IMR-90 (cell line): ENCODE measurements around the gene SLC35C1. TPM values are rescaled to one million over a fixed set of nuclear protein-coding genes. Genes with fewer than 3 reads are reported as not detected.

Experiments used
- ATAC-seq: fragments of 200-7000 bp; cut with Tn5 transposase; 2 replicates; pipeline ENCODE4 v1.9.1; 2020; ENCODE audit warnings: low read depth, mild to moderate bottlenecking, moderate library complexity
- BruUV-seq: library from RNA; stranded (reverse); fragments of 400-500 nt; replicated peaks from 2 replicates; lab custom pipeline; 2021; lab: Mats Ljungman, UMichigan
- CTCF ChIA-PET: fragments of 300-600 bp; formaldehyde crosslinking; extraction: SDS; loops from one replicate; lab custom pipeline; 2021; ENCODE audit warnings: antibody characterized with exemption; lab: Yijun Ruan, JAX
- POLR2A ChIA-PET: fragments of 300-600 bp; sonication (Branson Sonifier 250); formaldehyde crosslinking; loops from one replicate; lab custom pipeline; 2022; ENCODE audit warnings: antibody characterized with exemption; ENCODE audit not compliant: unreplicated experiment; lab: Charles Lee
- DNase-seq: peaks from one replicate; pipeline ENCODE4 v3.0.0; 2013
- H2AFZ ChIP-seq: replicated peaks from 2 replicates; pipeline ENCODE3; 2013; ENCODE audit warnings: low read length, mild to moderate bottlenecking; ENCODE audit not compliant: poor library complexity
- H2AK5ac ChIP-seq: 2 replicates; pipeline ENCODE4 v1.6.1; 2013; ENCODE audit warnings: low read depth, low read length, inconsistent platforms
- H2AK9ac ChIP-seq: replicated peaks from 2 replicates; pipeline ENCODE3; 2013; ENCODE audit warnings: mild to moderate bottlenecking, low read depth, low read length, moderate library complexity; ENCODE audit not compliant: poor library complexity
- H2BK120ac ChIP-seq: 2 replicates; pipeline ENCODE4 v1.6.1; 2013; ENCODE audit warnings: low read depth, low read length, inconsistent platforms
- H2BK15ac ChIP-seq: 3 replicates; pipeline ENCODE4 v1.6.1; 2013; ENCODE audit warnings: low read depth, low read length, inconsistent platforms
- H2BK20ac ChIP-seq: 2 replicates; pipeline ENCODE4 v1.6.1; 2013; ENCODE audit warnings: low read depth, mild to moderate bottlenecking, inconsistent platforms, low read length, moderate library complexity
- H2BK5ac ChIP-seq: 2 replicates; pipeline ENCODE4 v1.6.1; 2013; ENCODE audit warnings: mild to moderate bottlenecking, low read depth, low read length, inconsistent platforms; ENCODE audit not compliant: poor library complexity, severe bottlenecking
- H3K14ac ChIP-seq: replicated peaks from 2 replicates; pipeline ENCODE4 v1.6.1; 2013; ENCODE audit warnings: low read depth, low read length, inconsistent platforms
- H3K18ac ChIP-seq: 2 replicates; pipeline ENCODE4 v1.6.1; 2013; ENCODE audit warnings: low read depth, low read length, control low read depth
- H3K23ac ChIP-seq: 2 replicates; pipeline ENCODE4 v1.6.1; 2013; ENCODE audit warnings: low read depth, low read length, inconsistent platforms
- H3K27ac ChIP-seq: 2 replicates; pipeline ENCODE4 v1.5.1; 2013; ENCODE audit warnings: mild to moderate bottlenecking, control low read depth, low read length; ENCODE audit not compliant: insufficient read depth
- H3K27me3 ChIP-seq: 2 replicates; pipeline ENCODE4 v1.6.1; 2013; ENCODE audit warnings: low read length; ENCODE audit not compliant: control insufficient read depth, insufficient read depth
- H3K36me3 ChIP-seq: 2 replicates; pipeline ENCODE4 v1.6.1; 2013; ENCODE audit warnings: low read length, mixed read lengths; ENCODE audit not compliant: control insufficient read depth, insufficient read depth
- H3K4ac ChIP-seq: 2 replicates; pipeline ENCODE4 v1.6.1; 2013; ENCODE audit warnings: low read depth, low read length, inconsistent platforms
- H3K4me1 ChIP-seq: 2 replicates; pipeline ENCODE4 v1.6.1; 2013; ENCODE audit warnings: low read length, mixed read lengths; ENCODE audit not compliant: control insufficient read depth, insufficient read depth
- H3K4me2 ChIP-seq: 2 replicates; pipeline ENCODE4 v1.6.1; 2013; ENCODE audit warnings: low read depth, mild to moderate bottlenecking, control low read depth, low read length, moderate library complexity
- H3K4me3 ChIP-seq: 2 replicates; pipeline ENCODE4 v1.5.1; 2013; ENCODE audit warnings: low read depth, mild to moderate bottlenecking, control low read depth, low read length, moderate library complexity; ENCODE audit not compliant: insufficient read depth
- H3K56ac ChIP-seq: 2 replicates; pipeline ENCODE4 v1.6.1; 2013; ENCODE audit warnings: low read length, inconsistent platforms; ENCODE audit not compliant: insufficient read depth; ENCODE audit errors: extremely low read depth
- H3K79me1 ChIP-seq, 2 experiments: 2 replicates each; pipeline ENCODE4 v1.6.1; 2013; ENCODE audit warnings: low read length in 2 of 2, inconsistent platforms in 1 of 2, low read depth in 1 of 2
- H3K9ac ChIP-seq: 2 replicates; pipeline ENCODE4 v1.6.1; 2013; ENCODE audit warnings: low read depth, low read length, control low read depth
- H3K9me1 ChIP-seq: 2 replicates; pipeline ENCODE4 v1.6.1; 2013; ENCODE audit warnings: low read length, inconsistent platforms; ENCODE audit not compliant: insufficient read depth
- H3K9me3 ChIP-seq: 2 replicates; pipeline ENCODE4 v1.6.1; 2013; ENCODE audit warnings: low read length; ENCODE audit not compliant: control insufficient read depth, insufficient read depth
- H4K20me1 ChIP-seq: 2 replicates; pipeline ENCODE4 v1.6.1; 2013; ENCODE audit warnings: low read length, inconsistent platforms; ENCODE audit not compliant: insufficient read depth
- H4K5ac ChIP-seq: 2 replicates; pipeline ENCODE4 v1.6.1; 2013; ENCODE audit warnings: mild to moderate bottlenecking, low read depth, low read length, control low read depth
- H4K8ac ChIP-seq, 2 experiments: 2 replicates each; pipeline ENCODE4 v1.6.1; 2013; ENCODE audit warnings: low read depth in 2 of 2, low read length in 2 of 2, control low read depth in 1 of 2, inconsistent platforms in 1 of 2
- H4K91ac ChIP-seq: 2 replicates; pipeline ENCODE4 v1.6.1; 2013; ENCODE audit warnings: low read depth, low read length, inconsistent platforms; ENCODE audit not compliant: insufficient read depth
- CEBPB ChIP-seq: IDR thresholded peaks from 2 replicates; pipeline ENCODE4 v1.6.1; 2012; ENCODE audit warnings: low read depth, low read length, improper control_type of control experiment
- CTCF ChIP-seq: conservative IDR thresholded peaks from 2 replicates; pipeline ENCODE4 v1.5.1; 2012; ENCODE audit warnings: mild to moderate bottlenecking, low read depth, low read length, improper control_type of control experiment
- MAZ ChIP-seq: IDR thresholded peaks from 2 replicates; pipeline ENCODE4 v1.6.1; 2012; ENCODE audit warnings: low read depth, mild to moderate bottlenecking, low read length, improper control_type of control experiment, moderate library complexity, borderline replicate concordance
- POLR2A ChIP-seq: IDR thresholded peaks from 2 replicates; pipeline ENCODE4 v1.6.1; 2012; ENCODE audit warnings: mild to moderate bottlenecking, low read depth, low read length
- WGBS, 2 experiments: methylation state at CpG; one replicate each; pipeline versions ENCODE4 v1.1.5 to v1.1.7; 2013; ENCODE audit warnings: missing lambda C conversion rate in 2 of 2; ENCODE audit not compliant: insufficient read length in 1 of 2; ENCODE audit errors: extremely low coverage in 2 of 2; 5-methylcytosine and 5-hydroxymethylcytosine counted together
- dilution Hi-C: fragments of 300-500 bp; cut with HindIII; formaldehyde crosslinking; loops from one replicate; pipeline ENCODE4 v1.14.3; 2018; ENCODE audit warnings: low sequenced_read_pairs; ENCODE audit not compliant: unreplicated experiment
- in situ Hi-C: fragments of 300-500 bp; cut with MboI; formaldehyde crosslinking; loops from 3 replicates; pipeline ENCODE4 v1.14.3; 2019; ENCODE audit warnings: low sequenced_read_pairs, inconsistent platforms, mixed read lengths
- intact Hi-C: fragments of 100-400 bp; cut with micrococcal nuclease; formaldehyde crosslinking; loops from 2 replicates; pipeline ENCODE4 v1.10.0; 2022
- polyA plus RNA-seq, 3 experiments: library from polyadenylated mRNA; depleted of rRNA; stranded (reverse); fragments of >200 nt; gene quantifications; 2 replicates each; pipeline ENCODE4 v1.2.3, GENCODE V29; 2012; ENCODE audit warnings: low replicate concordance in 1 of 3
- total RNA-seq: library from RNA; depleted of rRNA; stranded (reverse); fragments of >200 nt; gene quantifications from 2 replicates; pipeline ENCODE4 v1.2.3, GENCODE V29; 2012

SLC35C1 gene
- total and polyA plus RNA-seq, 2 of the 4 experiments (the other 2 are of a cell fraction): 4.3 to 27.1 TPM

- no peaks in the 10 kb centered on the region for H3K36me3 ChIP-seq
- WGBS, 2 experiments: 0% methylated on average over 6 of the region's 16 CpGs; no CpG with 5 or more reads in 1 of the 2 experiments
- TF ChIP-seq CEBPB (no peak), CTCF (0 out of 2 replicates have a peak, but pooled peaks have one; percentile 11), POLR2A (0 out of 2 replicates have a peak, but pooled peaks have one; percentile 3), MAZ (no peak)
- POLR2A ChIA-PET: interaction anchor here (0.6 kb wide), 1 partner anchor 483 kb away, joined by 5 read pairs; no protein-coding TSS in a partner anchor
- peak overlapping the region; percentile 79 for H2BK5ac ChIP-seq
- in situ Hi-C loops (no loop called here), intact Hi-C loops (loop anchor here (1.0 to 10.0 kb wide), 2 partner anchors 11 to 157 kb away; no protein-coding TSS in a partner anchor), dilution Hi-C loops (no loop called here)
- H3K9me3 ChIP-seq: no peaks in the 10 kb centered on the region
- peak overlapping the region; percentile 99 for H3K14ac ChIP-seq
- peak overlapping the region; percentile 54 for H2BK120ac ChIP-seq
- H4K20me1 ChIP-seq: peaks cover 31% of the 10 kb centered on the region
- peak; percentile 38 for ATAC-seq
- H3K79me1 ChIP-seq: peaks cover 12 to 49% of the 10 kb centered on the region in 2 experiments
- peak overlapping the region; percentile 95 for H3K9ac ChIP-seq
- peak overlapping the region; percentile 80 for H3K56ac ChIP-seq
- peak overlapping the region; percentile 36; the same call in 1 of the 2 replicates for H3K18ac ChIP-seq
- H3K27me3 ChIP-seq: no peaks in the 10 kb centered on the region
- H3K27ac ChIP-seq: peak overlapping the region; percentile 90
- H3K9me1 ChIP-seq: peaks cover 12% of the 10 kb centered on the region
- peaks cover 13% of the 10 kb centered on the region for H3K4me1 ChIP-seq
- H2BK20ac ChIP-seq: no peak overlapping the region; the same call in 1 of the 2 replicates
- CTCF ChIA-PET: interaction anchor here (1.4 kb wide), 2 partner anchors 13 to 21 kb away, joined by 3 to 4 read pairs; no protein-coding TSS in a partner anchor
- peak overlapping the region; percentile 44; the same call in 1 of the 2 replicates for H4K5ac ChIP-seq
- BruUV-seq: no TSS peak
- H2AK9ac ChIP-seq: peak overlapping the region; percentile 93
- H2BK15ac ChIP-seq: no peak overlapping the region
- peak overlapping the region; percentile 99 for H3K23ac ChIP-seq
- H3K4me2 ChIP-seq: peak overlapping the region; percentile 93
- DNase-seq: peak; percentile 64
- H4K8ac ChIP-seq: peak overlapping the region; percentile 22 to 74; a peak in 3 of 4 replicates
- H3K4ac ChIP-seq: peak overlapping the region; percentile 83
- H2AK5ac ChIP-seq: peak overlapping the region; percentile 89; the same call in 1 of the 2 replicates
- H2AFZ ChIP-seq: peak overlapping the region; percentile 99
- peak overlapping the region; percentile 62; the same call in 1 of the 2 replicates for H4K91ac ChIP-seq
- H3K4me3 ChIP-seq: peak overlapping the region; percentile 97
Observed at GRCh38 chr11:45847911-45848316, 43.0 kb downstream of the SLC35C1 start.
